Activated CD8-positive, alpha-beta memory T cell treated with anti-CD3 and anti-CD28 coated beads for 36 hours (primary cell): ENCODE data around the gene SCCPDH. TPM values are rescaled to one million over a fixed set of nuclear protein-coding genes. Genes with fewer than 3 reads are reported as not detected.
"Not testable (repeated sequence)": the region's sequence is repeated elsewhere in the genome, so short reads cannot be mapped to it uniquely, and the experiment has no call there.

Source experiments
- CTCF ChIA-PET: fragments of 350-600 bp; sonication (Branson Sonifier 250); formaldehyde crosslinking; loops from one replicate; lab custom pipeline; 2021; ENCODE audit warnings: antibody characterized with exemption; lab: Charles Lee
- POLR2A ChIA-PET: fragments of 350-600 bp; sonication (Branson Sonifier 250); formaldehyde crosslinking; loops from one replicate; lab custom pipeline; 2021; ENCODE audit warnings: antibody characterized with exemption; lab: Charles Lee
- total RNA-seq, 2 experiments: library from RNA; stranded (reverse); gene quantifications; one replicate each; pipeline ENCODE4 v1.2.3, GENCODE V29; 2021

SCCPDH gene
- total RNA-seq, 2 experiments from 2014 or later = 42.1 to 44.1 TPM

GRCh38 chr1:246794048-246794827 lies 70.0 kb downstream of the SCCPDH start:
- ChIA-PET POLR2A (no interaction called here), CTCF (interaction anchor here (0.6 kb wide), 1 partner anchor 42 kb away, joined by 4 read pairs; no protein-coding TSS in a partner anchor)

- CTCF ChIA-PET = interaction anchor here (0.6 kb wide), 1 partner anchor 41 kb away, joined by 4 read pairs; no protein-coding TSS in a partner anchor
- POLR2A ChIA-PET = no interaction called here
Observed at GRCh38 chr1:246794828-246795671, 70.8 kb downstream of the SCCPDH start.

GRCh38 chr1:246795906-246796694 lies 71.9 kb downstream of the SCCPDH start:
- ChIA-PET POLR2A (no interaction called here), CTCF (no interaction called here)

GRCh38 chr1:246797157-246797556 lies 72.9 kb downstream of the SCCPDH start:
- CTCF ChIA-PET = no interaction called here
- POLR2A ChIA-PET = no interaction called here

- CTCF ChIA-PET = no interaction called here
- POLR2A ChIA-PET = no interaction called here
Observed at GRCh38 chr1:246797597-246797996, 73.4 kb downstream of the SCCPDH start.

GRCh38 chr1:246798107-246798506 lies 73.9 kb downstream of the SCCPDH start:
- CTCF ChIA-PET = no interaction called here
- POLR2A ChIA-PET = no interaction called here

- ChIA-PET CTCF (no interaction called here), POLR2A (no interaction called here)
Observed at GRCh38 chr1:246798606-246799496, 74.6 kb downstream of the SCCPDH start.

- POLR2A ChIA-PET = interaction anchor here (0.6 kb wide), 1 partner anchor 23 kb away, joined by 6 read pairs; no protein-coding TSS in a partner anchor
- CTCF ChIA-PET = no interaction called here
Observed at GRCh38 chr1:246800356-246800755, 76.1 kb downstream of the SCCPDH start.

GRCh38 chr1:246800756-246801155 lies 76.5 kb downstream of the SCCPDH start:
- POLR2A ChIA-PET = interaction anchor here (0.6 kb wide), 1 partner anchor 22 kb away, joined by 6 read pairs; no protein-coding TSS in a partner anchor
- CTCF ChIA-PET = no interaction called here

- ChIA-PET POLR2A (no interaction called here), CTCF (no interaction called here)
Observed at GRCh38 chr1:246801241-246802020, 77.2 kb downstream of the SCCPDH start.

- CTCF ChIA-PET = interaction anchor here (0.6 kb wide), 1 partner anchor 143 kb away, joined by 3 read pairs; no protein-coding TSS in a partner anchor
Observed at GRCh38 chr1:246803373-246803772, 79.2 kb downstream of the SCCPDH start.

GRCh38 chr1:246803883-246804282 lies 79.7 kb downstream of the SCCPDH start:
- CTCF ChIA-PET = interaction anchor here (0.6 kb wide), 1 partner anchor 143 kb away, joined by 3 read pairs; no protein-coding TSS in a partner anchor
- POLR2A ChIA-PET = no interaction called here

More at GRCh38 chr1:246803373-246803772, 79.2 kb downstream of the SCCPDH start:
- POLR2A ChIA-PET = no interaction called here

- ChIA-PET POLR2A (no interaction called here), CTCF (no interaction called here)
Observed at GRCh38 chr1:246805135-246805716, 81.0 kb downstream of the SCCPDH start.

GRCh38 chr1:246809473-246809872 lies 85.3 kb downstream of the SCCPDH start:
- CTCF ChIA-PET = no interaction called here
- POLR2A ChIA-PET = no interaction called here

- CTCF ChIA-PET = no interaction called here
- POLR2A ChIA-PET = no interaction called here
Observed at GRCh38 chr1:246811985-246812384, 87.8 kb downstream of the SCCPDH start.

GRCh38 chr1:246813325-246813724 lies 89.1 kb downstream of the SCCPDH start:
- POLR2A ChIA-PET, CTCF ChIA-PET: not testable (repeated sequence)

GRCh38 chr1:246814890-246815289 lies 90.7 kb downstream of the SCCPDH start:
- ChIA-PET POLR2A (no interaction called here), CTCF (no interaction called here)
